DOHH2 (cell line): Measurements from ENCODE around the gene DYNC1LI1.

Source experiments
- H3F3A ChIP-seq: fragments of 200-600 bp; sonication (generic), shearing (Covaris generic); 2 replicates; pipeline ENCODE4 v1.6.0; 2016; ENCODE audit warnings: antibody characterized with exemption, mild to moderate bottlenecking; ENCODE audit not compliant: control insufficient read depth, insufficient read depth
- H3K27ac ChIP-seq: fragments of 200-600 bp; sonication (generic); 2 replicates; pipeline ENCODE4 v1.5.1; 2014; ENCODE audit warnings: low read depth, mild to moderate bottlenecking, low read length, moderate library complexity
- H3K27me3 ChIP-seq: fragments of 200-600 bp; sonication (generic); 2 replicates; pipeline ENCODE4 v1.6.1; 2014; ENCODE audit warnings: mild to moderate bottlenecking, low read length, mixed read lengths; ENCODE audit not compliant: control insufficient read depth
- H3K36me3 ChIP-seq: fragments of 200-600 bp; sonication (generic); 2 replicates; pipeline ENCODE4 v1.6.1; 2014; ENCODE audit warnings: mild to moderate bottlenecking, low read length, moderate library complexity, mixed read lengths; ENCODE audit not compliant: control insufficient read depth
- H3K4me1 ChIP-seq: fragments of 200-600 bp; sonication (generic); 2 replicates; pipeline ENCODE4 v1.6.1; 2014; ENCODE audit warnings: mild to moderate bottlenecking, low read length, mixed read lengths; ENCODE audit not compliant: control insufficient read depth
- H3K4me2 ChIP-seq: fragments of 200-600 bp; sonication (generic); 2 replicates; pipeline ENCODE4 v1.6.0; 2014; ENCODE audit warnings: mild to moderate bottlenecking, low read length, moderate library complexity
- H3K4me3 ChIP-seq: fragments of 200-600 bp; sonication (generic); 2 replicates; pipeline ENCODE4 v1.5.1; 2014; ENCODE audit warnings: mild to moderate bottlenecking, low read length, mixed read lengths
- H3K79me2 ChIP-seq: fragments of 200-600 bp; sonication (generic); 2 replicates; pipeline ENCODE4 v1.6.1; 2014; ENCODE audit warnings: mild to moderate bottlenecking, low read length, mixed read lengths; ENCODE audit not compliant: control insufficient read depth
- H3K9me2 ChIP-seq: fragments of 200-600 bp; sonication (generic); replicated peaks from 2 replicates; pipeline ENCODE4 v1.6.1; 2014; ENCODE audit warnings: mild to moderate bottlenecking, low read length, mixed read lengths; ENCODE audit not compliant: control insufficient read depth
- H3K9me3 ChIP-seq: fragments of 200-600 bp; sonication (generic); 2 replicates; pipeline ENCODE4 v1.6.1; 2014; ENCODE audit warnings: antibody characterized with exemption, low read length, mixed read lengths; ENCODE audit not compliant: control insufficient read depth, insufficient read depth
- H4K20me1 ChIP-seq: fragments of 200-600 bp; sonication (generic); 2 replicates; pipeline ENCODE4 v1.6.0; 2014; ENCODE audit warnings: low read depth, mild to moderate bottlenecking, antibody characterized with exemption, low read length, moderate library complexity; ENCODE audit not compliant: control insufficient read depth, insufficient read depth
- CTCF ChIP-seq: fragments of 200-600 bp; sonication (generic); IDR thresholded peaks from one replicate; pipeline ENCODE4 v1.5.1; 2014; ENCODE audit warnings: antibody characterized with exemption, mild to moderate bottlenecking, low read depth, low read length; ENCODE audit not compliant: poor library complexity, severe bottlenecking
- EZH2phosphoT487 ChIP-seq: fragments of 200-600 bp; sonication (generic); IDR thresholded peaks from 2 replicates; pipeline ENCODE4 v1.6.1; 2017; ENCODE audit warnings: borderline replicate concordance, mild to moderate bottlenecking, antibody characterized with exemption, low read length, moderate library complexity, mixed read lengths

DYNC1LI1 gene

GRCh38 chr3:32499585-32499984 is 71.1 kb downstream of the DYNC1LI1 start:
- H3K27ac ChIP-seq = no peak overlapping the region
- peak overlapping the region; percentile 6; the same call in 1 of the 2 replicates for H3K4me3 ChIP-seq
- no peaks in the 10 kb centered on the region for H3K27me3 ChIP-seq

DNA sequence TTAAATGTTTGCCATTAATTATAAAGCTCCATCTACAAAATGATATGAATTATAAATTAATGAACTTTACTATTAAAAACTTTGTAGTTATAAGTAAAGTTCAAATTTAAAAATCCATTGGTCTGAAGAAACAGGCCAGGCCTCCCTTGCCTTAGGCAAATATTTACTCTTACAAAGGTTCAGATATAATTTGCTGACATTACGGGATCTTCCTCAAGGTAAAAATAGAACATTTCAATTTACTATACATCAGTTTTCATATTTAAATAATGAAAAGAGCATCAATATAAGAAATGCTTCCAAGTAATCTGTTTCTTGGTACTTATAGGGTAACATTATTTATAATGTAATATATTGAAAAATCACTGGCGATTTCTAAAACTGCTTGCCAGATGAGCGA is 71.7 kb downstream of the DYNC1LI1 start:
- TF ChIP-seq EZH2phosphoT487 (no peak), CTCF (no peak)
- Histone ChIP-seq H4K20me1 (0 out of 2 replicates have a peak, but pooled peaks cover 7% of the 10 kb centered on the region), H3K9me2 (no peaks in the 10 kb centered on the region), H3K4me3 (no peak overlapping the region), H3K9me3 (no peaks in the 10 kb centered on the region), H3K27ac (no peak overlapping the region), H3K27me3 (no peaks in the 10 kb centered on the region), H3F3A (peaks cover 10% of the 10 kb centered on the region), H3K4me1 (peaks cover 61% of the 10 kb centered on the region), H3K36me3 (no peaks in the 10 kb centered on the region), H3K4me2 (peak overlapping the region; percentile 77), H3K79me2 (peaks cover 63% of the 10 kb centered on the region)

More at GRCh38 chr3:32499585-32499984, 71.1 kb downstream of the DYNC1LI1 start:
- no peaks in the 10 kb centered on the region for H3K9me2 ChIP-seq
- no peak for TF ChIP-seq EZH2phosphoT487
- TF ChIP-seq CTCF = no peak
- no peaks in the 10 kb centered on the region for H3K9me3 ChIP-seq
- peaks cover 10% of the 10 kb centered on the region for H3F3A ChIP-seq
- peaks cover 59% of the 10 kb centered on the region for H3K4me1 ChIP-seq
- H4K20me1 ChIP-seq = 0 out of 2 replicates have a peak, but pooled peaks cover 7% of the 10 kb centered on the region
- H3K36me3 ChIP-seq = no peaks in the 10 kb centered on the region
- H3K79me2 ChIP-seq = peaks cover 58% of the 10 kb centered on the region
- H3K4me2 ChIP-seq = peak overlapping the region; percentile 77

DNA sequence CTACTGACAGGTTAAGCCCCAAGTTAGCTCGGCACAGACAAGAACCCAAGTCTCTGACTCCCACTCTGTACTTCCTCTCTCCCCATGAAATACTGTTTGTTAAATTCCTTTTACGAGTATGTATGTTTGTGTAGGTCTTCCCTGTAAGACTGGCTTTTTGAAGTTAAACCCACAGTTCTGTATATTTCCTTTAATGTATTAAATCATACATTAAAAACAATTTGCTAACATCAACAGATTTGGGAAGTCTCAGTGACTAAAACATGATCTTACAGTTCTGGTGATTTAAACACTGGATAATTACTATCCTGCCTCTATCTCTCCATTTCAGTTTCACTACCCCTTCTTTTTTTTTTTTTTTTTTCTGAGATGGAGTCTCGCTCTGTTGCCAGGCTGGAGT is 72.4 kb downstream of the DYNC1LI1 start:
- Histone ChIP-seq H3F3A (peaks cover 10% of the 10 kb centered on the region), H3K4me1 (peaks cover 59% of the 10 kb centered on the region), H3K4me2 (peak overlapping the region; percentile 77), H3K4me3 (peak overlapping the region; percentile 26; the same call in 1 of the 2 replicates), H3K36me3 (no peaks in the 10 kb centered on the region), H3K27ac (peak overlapping the region; percentile 26; the same call in 1 of the 2 replicates), H4K20me1 (0 out of 2 replicates have a peak, but pooled peaks cover 7% of the 10 kb centered on the region), H3K9me2 (no peaks in the 10 kb centered on the region), H3K9me3 (no peaks in the 10 kb centered on the region), H3K27me3 (no peaks in the 10 kb centered on the region), H3K79me2 (peaks cover 71% of the 10 kb centered on the region)
- TF ChIP-seq EZH2phosphoT487 = no peak
- no peak for TF ChIP-seq CTCF
